Sigmoid colon (tissue), 4 donors: ENCODE data around the gene RIMBP3C.
"Not testable (repeated sequence)": the region's sequence is repeated elsewhere in the genome, so short reads cannot be mapped to it uniquely, and the experiment has no call there.

Source experiments
- CTCF ChIP-seq, 4 experiments: fragments of 450-650 bp in 3 of 4; fragments of 200-600 bp in 1 of 4; IDR thresholded peaks; one replicate each; pipeline ENCODE4 v1.5.1; 2016 to 2019; ENCODE audit warnings: antibody characterized with exemption in 4 of 4, mild to moderate bottlenecking in 3 of 4, moderate library complexity in 2 of 4
- EP300 ChIP-seq, 4 donors: sonication (generic); formaldehyde crosslinking; IDR thresholded peaks; one replicate each; pipeline ENCODE4 v1.6.1; 2017; ENCODE audit warnings: antibody characterized with exemption in 4 of 4
- POLR2A ChIP-seq, 2 donors: fragments of 450-650 bp; IDR thresholded peaks; one replicate each; pipeline ENCODE4 v1.6.1; 2016; ENCODE audit warnings: antibody characterized with exemption in 2 of 2, mild to moderate bottlenecking in 2 of 2, moderate library complexity in 2 of 2
- POLR2AphosphoS5 ChIP-seq, 4 donors: sonication (generic); formaldehyde crosslinking; IDR thresholded peaks; one replicate each; pipeline ENCODE4 v1.6.1; 2017; ENCODE audit warnings: antibody characterized with exemption in 4 of 4

- not testable (repeated sequence) for TF ChIP-seq EP300, CTCF, POLR2AphosphoS5, POLR2A (IDR thresholded peaks at IDR 0.05)
Measured at GRCh38 chr22:21526705-21527500, 24.4 kb downstream of the RIMBP3C start.
